DND-41 (cell line): Measurements from ENCODE around the gene PLEKHA7.

Experiments used
- ATAC-seq: fragments of 200-7000 bp; cut with Tn5 transposase; 3 replicates; pipeline ENCODE4 v1.9.1; 2021; ENCODE audit warnings: low read depth; ENCODE audit not compliant: insufficient read depth
- DNase-seq: peaks from one replicate; pipeline ENCODE4 v3.0.0-alpha.2; 2020
- H2AFZ ChIP-seq: 2 replicates; pipeline ENCODE4 v1.6.0; 2012; ENCODE audit warnings: low read depth, low read length
- H3K27ac ChIP-seq: 2 replicates; pipeline ENCODE4 v1.5.1; 2012; ENCODE audit warnings: low read length, inconsistent platforms
- H3K27me3 ChIP-seq: fragments of 200-600 bp; sonication (generic); 2 replicates; pipeline ENCODE4 v1.6.0; 2012; ENCODE audit warnings: low read length, mild to moderate bottlenecking, inconsistent platforms; ENCODE audit not compliant: insufficient read depth, poor library complexity
- H3K36me3 ChIP-seq: 2 replicates; pipeline ENCODE4 v1.5.1; 2012; ENCODE audit warnings: low read length, inconsistent platforms; ENCODE audit not compliant: insufficient read depth
- H3K4me1 ChIP-seq: 2 replicates; pipeline ENCODE4 v1.5.1; 2012; ENCODE audit warnings: mild to moderate bottlenecking, low read length; ENCODE audit not compliant: insufficient read depth
- H3K4me2 ChIP-seq: 2 replicates; pipeline ENCODE4 v1.6.0; 2012; ENCODE audit warnings: mild to moderate bottlenecking, moderate library complexity, low read length, inconsistent platforms; ENCODE audit not compliant: insufficient read depth
- H3K4me3 ChIP-seq, 2 experiments: fragments of 200-600 bp in 1 of 2; shearing (Covaris generic) in 1 of 2; 2 replicates each; pipeline ENCODE4 v1.5.1; 2012 to 2016; ENCODE audit warnings: inconsistent platforms in 2 of 2, low read length in 2 of 2, mild to moderate bottlenecking in 2 of 2, low read depth in 1 of 2, moderate library complexity in 1 of 2
- H3K79me2 ChIP-seq: 2 replicates; pipeline ENCODE4 v1.6.0; 2012; ENCODE audit warnings: low read length, inconsistent platforms; ENCODE audit not compliant: insufficient read depth
- H3K9ac ChIP-seq: 2 replicates; pipeline ENCODE4 v1.6.0; 2012; ENCODE audit warnings: low read depth, mild to moderate bottlenecking, inconsistent platforms, low read length, moderate library complexity
- H3K9me3 ChIP-seq: 2 replicates; pipeline ENCODE4 v1.5.1; 2012; ENCODE audit warnings: low read length, moderate library complexity, mild to moderate bottlenecking, inconsistent platforms; ENCODE audit not compliant: insufficient read depth, severe bottlenecking
- H4K20me1 ChIP-seq: 2 replicates; pipeline ENCODE4 v1.6.0; 2012; ENCODE audit warnings: low read length; ENCODE audit not compliant: insufficient read depth
- EZH2 ChIP-seq: IDR thresholded peaks from 3 replicates; pipeline ENCODE4 v1.6.1; 2012; ENCODE audit warnings: borderline replicate concordance, low read depth, mild to moderate bottlenecking, moderate library complexity, low read length, inconsistent platforms; ENCODE audit not compliant: severe bottlenecking
- TF ChIP-seq, protein P1 (sequence below): IDR thresholded peaks from 2 replicates; pipeline ENCODE4 v1.5.1; 2012; ENCODE audit warnings: borderline replicate concordance, low read length, moderate library complexity, mild to moderate bottlenecking; ENCODE audit not compliant: poor library complexity, severe bottlenecking; ENCODE audit errors: extremely low read depth

Gene PLEKHA7

DNA sequence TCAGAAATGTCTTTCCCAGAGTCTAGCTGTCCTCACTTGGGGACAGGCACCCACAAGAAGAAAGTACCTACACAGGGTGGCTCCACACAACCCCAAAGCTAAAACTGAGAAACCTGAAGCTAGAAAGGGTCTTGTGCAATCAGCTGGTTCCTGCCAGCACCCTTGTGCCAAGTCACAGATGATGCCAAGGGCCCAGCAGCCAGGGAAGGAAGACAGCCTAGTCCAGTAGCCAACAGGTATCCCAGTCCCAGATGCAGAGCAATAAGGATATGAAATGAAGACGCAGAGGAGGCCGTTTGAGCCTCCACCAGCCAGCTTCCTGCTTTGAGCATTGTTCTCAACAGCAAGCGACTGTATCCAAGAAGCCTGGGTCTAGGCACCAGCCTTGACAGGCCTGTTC is 6.1 kb downstream of the PLEKHA7 start:
- H3K4me1 ChIP-seq = no peaks in the 10 kb centered on the region
- no peak overlapping the region for H3K9ac ChIP-seq
- H3K36me3 ChIP-seq = no peaks in the 10 kb centered on the region
- no peak for TF ChIP-seq EZH2
- TF ChIP-seq, protein P1, sequence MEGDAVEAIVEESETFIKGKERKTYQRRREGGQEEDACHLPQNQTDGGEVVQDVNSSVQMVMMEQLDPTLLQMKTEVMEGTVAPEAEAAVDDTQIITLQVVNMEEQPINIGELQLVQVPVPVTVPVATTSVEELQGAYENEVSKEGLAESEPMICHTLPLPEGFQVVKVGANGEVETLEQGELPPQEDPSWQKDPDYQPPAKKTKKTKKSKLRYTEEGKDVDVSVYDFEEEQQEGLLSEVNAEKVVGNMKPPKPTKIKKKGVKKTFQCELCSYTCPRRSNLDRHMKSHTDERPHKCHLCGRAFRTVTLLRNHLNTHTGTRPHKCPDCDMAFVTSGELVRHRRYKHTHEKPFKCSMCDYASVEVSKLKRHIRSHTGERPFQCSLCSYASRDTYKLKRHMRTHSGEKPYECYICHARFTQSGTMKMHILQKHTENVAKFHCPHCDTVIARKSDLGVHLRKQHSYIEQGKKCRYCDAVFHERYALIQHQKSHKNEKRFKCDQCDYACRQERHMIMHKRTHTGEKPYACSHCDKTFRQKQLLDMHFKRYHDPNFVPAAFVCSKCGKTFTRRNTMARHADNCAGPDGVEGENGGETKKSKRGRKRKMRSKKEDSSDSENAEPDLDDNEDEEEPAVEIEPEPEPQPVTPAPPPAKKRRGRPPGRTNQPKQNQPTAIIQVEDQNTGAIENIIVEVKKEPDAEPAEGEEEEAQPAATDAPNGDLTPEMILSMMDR = no peak
- H3K4me2 ChIP-seq = no peak overlapping the region
- DNase-seq = no peak
- no peak overlapping the region for H3K4me3 ChIP-seq
- H3K79me2 ChIP-seq = no peaks in the 10 kb centered on the region
- no peak overlapping the region for H2AFZ ChIP-seq
- H4K20me1 ChIP-seq = no peaks in the 10 kb centered on the region
- no peak for ATAC-seq
- no peak overlapping the region for H3K27ac ChIP-seq
- no peaks in the 10 kb centered on the region for H3K9me3 ChIP-seq
- H3K27me3 ChIP-seq = peaks cover 8% of the 10 kb centered on the region

DNA sequence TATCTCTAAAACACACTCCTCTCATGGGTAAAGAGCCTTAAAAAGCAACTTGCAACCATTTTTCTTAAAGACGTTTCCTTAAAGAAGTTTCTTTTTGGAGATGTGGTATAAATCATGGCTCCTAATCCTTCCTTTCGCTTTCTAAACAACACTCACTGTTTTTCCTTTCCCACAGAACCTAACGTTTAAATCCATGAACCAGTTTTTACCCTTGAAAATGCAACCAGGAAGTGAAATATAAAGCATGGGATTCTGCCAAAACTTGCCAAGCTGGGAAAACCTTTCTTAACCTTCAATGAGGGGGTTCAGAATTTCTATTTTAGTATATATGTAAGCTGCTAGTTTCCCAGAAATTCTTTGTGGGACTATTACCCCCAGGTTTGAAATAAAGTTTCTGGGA is 8.6 kb downstream of the PLEKHA7 start:
- H3K27ac ChIP-seq = no peak overlapping the region
- TF ChIP-seq, protein P1 = no peak
- no peak for TF ChIP-seq EZH2
- no peak overlapping the region for H3K4me3 ChIP-seq
- no peak overlapping the region for H3K9ac ChIP-seq
- no peaks in the 10 kb centered on the region for H3K79me2 ChIP-seq
- ATAC-seq (no peak), DNase-seq (no peak)
- no peaks in the 10 kb centered on the region for H3K4me1 ChIP-seq
- no peaks in the 10 kb centered on the region for H3K9me3 ChIP-seq
- H2AFZ ChIP-seq = no peak overlapping the region
- no peaks in the 10 kb centered on the region for H3K36me3 ChIP-seq
- no peaks in the 10 kb centered on the region for H4K20me1 ChIP-seq
- no peak overlapping the region for H3K4me2 ChIP-seq
- H3K27me3 ChIP-seq = peaks cover 4% of the 10 kb centered on the region

DNA sequence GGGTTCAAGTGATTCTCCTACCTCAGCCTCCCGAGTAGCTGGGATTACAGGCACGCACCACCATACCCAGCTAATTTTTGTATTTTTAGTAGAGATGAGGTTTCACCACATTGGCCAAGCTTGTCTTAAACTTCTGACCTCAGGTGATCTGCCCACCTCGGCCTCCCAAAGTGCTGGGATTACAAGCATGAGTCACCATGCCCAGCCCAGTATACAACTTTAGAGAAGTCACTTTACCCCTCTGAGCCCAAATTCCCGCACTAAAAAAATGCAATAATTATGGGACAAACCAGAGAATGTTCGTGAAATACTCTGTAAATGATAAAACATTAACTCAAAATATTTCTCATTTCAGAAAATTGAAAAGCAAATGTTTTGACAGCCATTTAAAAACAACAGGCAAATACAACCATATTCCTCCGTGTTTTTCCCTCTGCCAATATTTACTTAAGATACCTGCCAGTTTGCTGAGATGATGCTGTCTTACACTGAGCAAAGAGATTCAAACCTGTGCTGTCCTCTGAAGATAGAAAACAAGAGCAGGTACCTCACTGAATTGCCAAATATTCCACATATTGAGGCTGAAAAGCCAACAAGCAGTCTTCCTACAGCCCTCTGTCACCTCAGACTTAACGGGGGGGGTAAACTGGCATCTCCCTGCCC is 9.6 kb downstream of the PLEKHA7 start:
- no peak overlapping the region for H3K27ac ChIP-seq
- no peak for ATAC-seq
- H2AFZ ChIP-seq = no peak overlapping the region
- TF ChIP-seq, protein P1 = no peak
- no peak for TF ChIP-seq EZH2
- no peak for DNase-seq
- no peak overlapping the region for H3K4me3 ChIP-seq
- no peaks in the 10 kb centered on the region for H3K9me3 ChIP-seq
- H3K9ac ChIP-seq = no peak overlapping the region
- no peaks in the 10 kb centered on the region for H3K4me1 ChIP-seq
- no peak overlapping the region for H3K4me2 ChIP-seq
- H4K20me1 ChIP-seq = no peaks in the 10 kb centered on the region
- no peaks in the 10 kb centered on the region for H3K36me3 ChIP-seq
- peaks cover 4% of the 10 kb centered on the region for H3K27me3 ChIP-seq
- no peaks in the 10 kb centered on the region for H3K79me2 ChIP-seq
